Endothelial cell of coronary artery (primary cell): Measurements from ENCODE around the gene GUCY1A2. TPM values are rescaled to one million over a fixed set of nuclear protein-coding genes. Genes with fewer than 3 reads are reported as not detected.

Experiments used
- total RNA-seq: library from RNA; depleted of rRNA; stranded (reverse); fragments of >200 nt; gene quantifications from 2 replicates; pipeline ENCODE4 v1.2.3, GENCODE V29; 2014

GUCY1A2 gene, protein sequence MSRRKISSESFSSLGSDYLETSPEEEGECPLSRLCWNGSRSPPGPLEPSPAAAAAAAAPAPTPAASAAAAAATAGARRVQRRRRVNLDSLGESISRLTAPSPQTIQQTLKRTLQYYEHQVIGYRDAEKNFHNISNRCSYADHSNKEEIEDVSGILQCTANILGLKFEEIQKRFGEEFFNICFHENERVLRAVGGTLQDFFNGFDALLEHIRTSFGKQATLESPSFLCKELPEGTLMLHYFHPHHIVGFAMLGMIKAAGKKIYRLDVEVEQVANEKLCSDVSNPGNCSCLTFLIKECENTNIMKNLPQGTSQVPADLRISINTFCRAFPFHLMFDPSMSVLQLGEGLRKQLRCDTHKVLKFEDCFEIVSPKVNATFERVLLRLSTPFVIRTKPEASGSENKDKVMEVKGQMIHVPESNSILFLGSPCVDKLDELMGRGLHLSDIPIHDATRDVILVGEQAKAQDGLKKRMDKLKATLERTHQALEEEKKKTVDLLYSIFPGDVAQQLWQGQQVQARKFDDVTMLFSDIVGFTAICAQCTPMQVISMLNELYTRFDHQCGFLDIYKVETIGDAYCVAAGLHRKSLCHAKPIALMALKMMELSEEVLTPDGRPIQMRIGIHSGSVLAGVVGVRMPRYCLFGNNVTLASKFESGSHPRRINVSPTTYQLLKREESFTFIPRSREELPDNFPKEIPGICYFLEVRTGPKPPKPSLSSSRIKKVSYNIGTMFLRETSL
- total RNA-seq: 0.56 and 0.99 TPM in 2 replicates

DNA sequence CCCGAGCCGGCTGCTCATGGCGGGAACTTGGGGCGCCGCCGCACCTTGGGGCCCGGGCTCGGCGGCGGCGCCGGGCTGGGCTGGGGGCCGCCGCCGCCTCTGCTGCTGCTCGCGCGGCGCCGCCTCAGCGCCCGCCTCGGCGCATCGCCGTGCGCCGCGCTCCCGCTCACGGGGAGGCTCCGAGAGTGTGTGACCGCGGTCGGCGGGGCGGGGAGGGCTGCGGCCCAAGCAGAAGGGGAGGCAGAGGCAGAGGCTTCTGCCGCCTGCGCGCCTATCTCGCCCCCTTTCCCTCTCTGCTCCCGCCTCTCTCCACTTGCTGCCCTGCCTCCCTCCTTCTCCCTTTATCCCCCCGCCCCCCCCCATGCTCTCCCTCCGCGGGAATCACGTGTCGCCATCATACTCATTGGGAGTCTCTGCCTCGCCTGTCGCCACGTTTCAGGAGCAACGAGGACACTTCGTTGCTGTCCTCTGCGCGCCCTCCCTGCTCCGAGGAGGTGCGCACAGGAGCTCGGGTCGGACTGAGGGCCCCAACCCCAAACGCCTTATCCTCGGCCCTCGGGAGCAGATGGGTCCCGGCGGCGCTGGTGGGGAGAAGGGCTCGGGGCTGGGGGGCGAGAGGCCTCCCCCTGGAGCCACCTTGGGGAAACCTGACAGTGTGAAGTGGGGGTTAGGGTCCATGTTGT lies at the start of gene GUCY1A2:
GUCY1A2 (minus strand) TSS at position 258 of the 683 bp plus-strand sequence. CDS start 421 bp downstream, outside the sequence.

